Upper lobe of right lung (tissue), 1 donor: ENCODE data around the gene SECISBP2. TPM values are rescaled to one million over a fixed set of nuclear protein-coding genes. Genes with fewer than 3 reads are reported as not detected.

Experiments
- ATAC-seq: fragments of 200-7000 bp; cut with Tn5 transposase; one replicate; pipeline ENCODE4 v1.9.1; 2020; ENCODE audit warnings: mild to moderate bottlenecking, moderate library complexity
- DNase-seq: peaks from one replicate; pipeline ENCODE4 v3.0.0-alpha.2; 2020
- H3K27ac ChIP-seq: fragments of 200-600 bp; one replicate; pipeline ENCODE4 v1.8.0; 2022
- H3K27me3 ChIP-seq: fragments of 200-600 bp; one replicate; pipeline ENCODE4 v1.8.0; 2022; ENCODE audit warnings: mild to moderate bottlenecking
- H3K36me3 ChIP-seq: fragments of 200-600 bp; one replicate; pipeline ENCODE4 v1.8.0; 2022
- H3K4me1 ChIP-seq: fragments of 200-600 bp; one replicate; pipeline ENCODE4 v1.8.0; 2022
- H3K4me3 ChIP-seq: fragments of 200-600 bp; one replicate; pipeline ENCODE4 v1.8.0; 2022; ENCODE audit warnings: mild to moderate bottlenecking
- H3K9me3 ChIP-seq: fragments of 200-600 bp; one replicate; pipeline ENCODE4 v1.8.0; 2022
- intact Hi-C: fragments of 100-400 bp; cut with DNase I; formaldehyde crosslinking; loops from one replicate; pipeline ENCODE4 v1.11.0; 2022
- total RNA-seq: library from RNA; stranded (reverse); fragmentation: NEBNext Ultra II Directional; extraction: Animal tissue kit (Norgen Biotek cat#: 25700); gene quantifications from one replicate; pipeline ENCODE4 v1.2.1, GENCODE V29; 2021
- TF ChIP-seq, protein P1 (sequence below): fragments of 200-600 bp; IDR thresholded peaks from one replicate; pipeline ENCODE4 v1.8.0; 2022; ENCODE audit warnings: antibody characterized with exemption
- donor health status: DM: no; HTN: yes; CAD: no; lungs with severe emphysema.

Gene SECISBP2
- total RNA-seq, 1 donor from 2014 or later: 58.0 TPM

- Histone ChIP-seq H3K4me1 (no peaks in the 10 kb centered on the region), H3K27ac (no peak overlapping the region), H3K36me3 (peaks cover 5% of the 10 kb centered on the region), H3K27me3 (no peaks in the 10 kb centered on the region), H3K4me3 (no peak overlapping the region), H3K9me3 (no peaks in the 10 kb centered on the region)
- TF ChIP-seq, protein P1, sequence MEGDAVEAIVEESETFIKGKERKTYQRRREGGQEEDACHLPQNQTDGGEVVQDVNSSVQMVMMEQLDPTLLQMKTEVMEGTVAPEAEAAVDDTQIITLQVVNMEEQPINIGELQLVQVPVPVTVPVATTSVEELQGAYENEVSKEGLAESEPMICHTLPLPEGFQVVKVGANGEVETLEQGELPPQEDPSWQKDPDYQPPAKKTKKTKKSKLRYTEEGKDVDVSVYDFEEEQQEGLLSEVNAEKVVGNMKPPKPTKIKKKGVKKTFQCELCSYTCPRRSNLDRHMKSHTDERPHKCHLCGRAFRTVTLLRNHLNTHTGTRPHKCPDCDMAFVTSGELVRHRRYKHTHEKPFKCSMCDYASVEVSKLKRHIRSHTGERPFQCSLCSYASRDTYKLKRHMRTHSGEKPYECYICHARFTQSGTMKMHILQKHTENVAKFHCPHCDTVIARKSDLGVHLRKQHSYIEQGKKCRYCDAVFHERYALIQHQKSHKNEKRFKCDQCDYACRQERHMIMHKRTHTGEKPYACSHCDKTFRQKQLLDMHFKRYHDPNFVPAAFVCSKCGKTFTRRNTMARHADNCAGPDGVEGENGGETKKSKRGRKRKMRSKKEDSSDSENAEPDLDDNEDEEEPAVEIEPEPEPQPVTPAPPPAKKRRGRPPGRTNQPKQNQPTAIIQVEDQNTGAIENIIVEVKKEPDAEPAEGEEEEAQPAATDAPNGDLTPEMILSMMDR: no peak
- intact Hi-C loops: no loop called here
- DNase-seq: no peak
- no peak for ATAC-seq
Measured at GRCh38 chr9:89377411-89377810, 59.1 kb downstream of the SECISBP2 start.

DNA sequence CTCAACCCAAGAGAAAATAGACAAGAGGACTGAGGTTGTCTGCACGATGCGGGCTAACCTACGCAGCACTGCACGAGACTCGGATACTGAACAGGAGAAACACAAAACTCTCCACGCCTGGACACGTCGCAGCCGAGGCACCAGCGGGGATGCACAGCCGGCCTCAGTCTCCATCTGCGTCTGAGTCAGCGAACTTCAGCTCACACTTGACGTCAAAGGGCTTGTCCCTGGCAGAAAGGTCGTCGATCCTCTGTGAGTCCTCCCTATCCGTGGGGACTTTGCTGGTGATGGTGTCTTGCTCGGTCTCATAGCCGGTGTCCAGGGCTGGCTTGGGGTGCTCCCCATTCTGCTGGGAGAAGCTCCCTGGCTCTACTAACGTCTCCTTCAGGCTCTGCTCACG is 60.2 kb downstream of the SECISBP2 start:
- no peak for ATAC-seq
- Histone ChIP-seq H3K4me1 (no peaks in the 10 kb centered on the region), H3K9me3 (no peaks in the 10 kb centered on the region), H3K27ac (no peak overlapping the region), H3K36me3 (peaks cover 5% of the 10 kb centered on the region), H3K27me3 (no peaks in the 10 kb centered on the region), H3K4me3 (no peak overlapping the region)
- no peak for DNase-seq
- intact Hi-C loops: no loop called here
- TF ChIP-seq, protein P1: no peak

DNA sequence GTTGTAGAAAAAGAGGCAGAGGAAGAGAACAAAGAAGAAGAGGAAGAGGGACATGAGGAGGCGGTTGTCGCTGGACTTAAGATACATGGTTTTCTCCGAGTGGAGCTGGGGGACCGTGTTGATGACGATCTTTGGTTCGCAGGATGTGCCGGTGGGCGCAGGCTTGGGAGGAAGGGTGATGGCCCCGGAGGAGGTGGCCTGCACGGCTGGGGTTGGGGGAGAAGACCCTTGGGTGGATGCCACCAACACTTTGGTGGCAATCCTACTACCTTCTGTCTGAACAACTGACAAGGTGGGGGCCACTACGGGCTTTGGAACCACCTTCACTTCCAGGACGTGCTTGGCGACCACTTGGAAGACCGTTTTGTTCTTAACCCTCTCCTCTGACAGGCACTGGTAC is 60.7 kb downstream of the SECISBP2 start:
- intact Hi-C loops: no loop called here
- peaks cover 6% of the 10 kb centered on the region for H3K36me3 ChIP-seq
- TF ChIP-seq, protein P1: no peak
- ATAC-seq (no peak), DNase-seq (no peak)
- H3K4me3 ChIP-seq: no peak overlapping the region
- no peaks in the 10 kb centered on the region for H3K4me1 ChIP-seq
- no peaks in the 10 kb centered on the region for H3K27me3 ChIP-seq
- H3K9me3 ChIP-seq: no peaks in the 10 kb centered on the region
- no peak overlapping the region for H3K27ac ChIP-seq

GRCh38 chr9:89379508-89380115 is 61.3 kb downstream of the SECISBP2 start:
- no peak for DNase-seq
- Histone ChIP-seq H3K27ac (no peak overlapping the region), H3K36me3 (peaks cover 11% of the 10 kb centered on the region), H3K9me3 (no peaks in the 10 kb centered on the region), H3K4me1 (no peaks in the 10 kb centered on the region), H3K27me3 (no peaks in the 10 kb centered on the region), H3K4me3 (no peak overlapping the region)
- intact Hi-C loops: no loop called here
- ATAC-seq: no peak
- TF ChIP-seq, protein P1: no peak

GRCh38 chr9:89380437-89381307 is 62.4 kb downstream of the SECISBP2 start:
- Histone ChIP-seq H3K36me3 (peaks cover 19% of the 10 kb centered on the region), H3K4me3 (no peak overlapping the region), H3K4me1 (no peaks in the 10 kb centered on the region), H3K27me3 (no peaks in the 10 kb centered on the region), H3K9me3 (no peaks in the 10 kb centered on the region), H3K27ac (no peak overlapping the region)
- no peak for DNase-seq
- TF ChIP-seq, protein P1: no peak
- intact Hi-C loops: no loop called here
- ATAC-seq: no peak
